Gastrocnemius medialis (tissue), 4 donors: ENCODE data around the gene CES2.

Experiments
- POLR2A ChIP-seq, 2 donors: fragments of 450-650 bp; IDR thresholded peaks; one replicate each; pipeline ENCODE4 v1.6.1; 2017; ENCODE audit warnings: antibody characterized with exemption in 2 of 2, mild to moderate bottlenecking in 2 of 2, moderate library complexity in 2 of 2
- TF ChIP-seq, protein P1 (sequence below), 5 experiments: fragments of 450-650 bp in 3 of 5; fragments of 200-600 bp in 2 of 5; sonication (generic) in 2 of 5; IDR thresholded peaks in 4 of 5; conservative IDR thresholded peaks in 1 of 5; 1 replicate in 4 of 5; 2 replicates in 1 of 5; pipeline ENCODE4 v1.5.1; 2016 to 2019; ENCODE audit warnings: antibody characterized with exemption in 5 of 5, mild to moderate bottlenecking in 3 of 5, moderate library complexity in 3 of 5

- TF ChIP-seq, protein P1, sequence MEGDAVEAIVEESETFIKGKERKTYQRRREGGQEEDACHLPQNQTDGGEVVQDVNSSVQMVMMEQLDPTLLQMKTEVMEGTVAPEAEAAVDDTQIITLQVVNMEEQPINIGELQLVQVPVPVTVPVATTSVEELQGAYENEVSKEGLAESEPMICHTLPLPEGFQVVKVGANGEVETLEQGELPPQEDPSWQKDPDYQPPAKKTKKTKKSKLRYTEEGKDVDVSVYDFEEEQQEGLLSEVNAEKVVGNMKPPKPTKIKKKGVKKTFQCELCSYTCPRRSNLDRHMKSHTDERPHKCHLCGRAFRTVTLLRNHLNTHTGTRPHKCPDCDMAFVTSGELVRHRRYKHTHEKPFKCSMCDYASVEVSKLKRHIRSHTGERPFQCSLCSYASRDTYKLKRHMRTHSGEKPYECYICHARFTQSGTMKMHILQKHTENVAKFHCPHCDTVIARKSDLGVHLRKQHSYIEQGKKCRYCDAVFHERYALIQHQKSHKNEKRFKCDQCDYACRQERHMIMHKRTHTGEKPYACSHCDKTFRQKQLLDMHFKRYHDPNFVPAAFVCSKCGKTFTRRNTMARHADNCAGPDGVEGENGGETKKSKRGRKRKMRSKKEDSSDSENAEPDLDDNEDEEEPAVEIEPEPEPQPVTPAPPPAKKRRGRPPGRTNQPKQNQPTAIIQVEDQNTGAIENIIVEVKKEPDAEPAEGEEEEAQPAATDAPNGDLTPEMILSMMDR (IDR thresholded peaks at IDR 0.05 in 4 of 5, conservative IDR thresholded peaks at IDR 0.05 in 1 of 5), result no peak
- TF ChIP-seq POLR2A (IDR thresholded peaks at IDR 0.05), result no peak
These were observed 44.0 kb upstream of the CES2 start for GRCh38 chr16:66891360-66891759.
